DMS 273 treated with DMSO at 0.1 percent for 48 hours (cell line): ENCODE results near the gene NXT1.

Experiments used
- DNase-seq: peaks from one replicate; lab custom pipeline; 2025; lab: John Stamatoyannopoulos, UW

Gene NXT1

GRCh38 chr20:23361119-23361475 is 10.5 kb downstream of the NXT1 start:
- DNase-seq = no peak

- peak; percentile 90 for DNase-seq
These were observed 11.1 kb downstream of the NXT1 start, which contains the start of gene GZF1 for GRCh38 chr20:23361476-23362391. Gene GZF1 (plus strand): TSS chr20:23362182. CDS start chr20:23364384, 2,202 bp downstream.

GRCh38 chr20:23362392-23363256 is 12.0 kb downstream of the NXT1 start:
- no peak for DNase-seq

GRCh38 chr20:23363257-23363649 is 12.7 kb downstream of the NXT1 start:
- no peak for DNase-seq

- DNase-seq = no peak
These were observed 15.0 kb downstream of the NXT1 start for GRCh38 chr20:23365390-23366165.

GRCh38 chr20:23366384-23366783 is 15.8 kb downstream of the NXT1 start:
- no peak for DNase-seq

GRCh38 chr20:23367770-23368169 is 17.2 kb downstream of the NXT1 start:
- no peak for DNase-seq

GRCh38 chr20:23368316-23369071 is 17.9 kb downstream of the NXT1 start:
- DNase-seq = no peak

GRCh38 chr20:23369072-23369823 is 18.7 kb downstream of the NXT1 start:
- DNase-seq = no peak

GRCh38 chr20:23370274-23370673 is 19.7 kb downstream of the NXT1 start:
- no peak for DNase-seq

GRCh38 chr20:23370873-23371272 is 20.3 kb downstream of the NXT1 start:
- DNase-seq = no peak

- DNase-seq = no peak
These were observed 20.9 kb downstream of the NXT1 start for GRCh38 chr20:23371496-23371895.

- DNase-seq = no peak
These were observed 23.9 kb downstream of the NXT1 start for GRCh38 chr20:23374441-23374840.

GRCh38 chr20:23375827-23376226 is 25.2 kb downstream of the NXT1 start:
- no peak for DNase-seq

- DNase-seq = no peak
These were observed 29.2 kb downstream of the NXT1 start for GRCh38 chr20:23379772-23380171.

GRCh38 chr20:23381876-23382275 is 31.3 kb downstream of the NXT1 start:
- DNase-seq = no peak

- no peak for DNase-seq
These were observed 35.9 kb downstream of the NXT1 start for GRCh38 chr20:23386304-23387117.

GRCh38 chr20:23387118-23387443 is 36.5 kb downstream of the NXT1 start:
- no peak for DNase-seq

GRCh38 chr20:23390091-23390774 is 39.6 kb downstream of the NXT1 start:
- no peak for DNase-seq
